Activated CD4-positive, alpha-beta T cell treated with anti-CD3 and anti-CD28 coated beads, Interleukin-2, amount 50 U/mL, for 48 hours (primary cell): ENCODE results near the gene SOX10.

Source experiments
- DNase-seq, 2 experiments: peaks; one replicate each; pipeline ENCODE4 v3.0.0-alpha.2; 2020

The SOX10 gene

DNA sequence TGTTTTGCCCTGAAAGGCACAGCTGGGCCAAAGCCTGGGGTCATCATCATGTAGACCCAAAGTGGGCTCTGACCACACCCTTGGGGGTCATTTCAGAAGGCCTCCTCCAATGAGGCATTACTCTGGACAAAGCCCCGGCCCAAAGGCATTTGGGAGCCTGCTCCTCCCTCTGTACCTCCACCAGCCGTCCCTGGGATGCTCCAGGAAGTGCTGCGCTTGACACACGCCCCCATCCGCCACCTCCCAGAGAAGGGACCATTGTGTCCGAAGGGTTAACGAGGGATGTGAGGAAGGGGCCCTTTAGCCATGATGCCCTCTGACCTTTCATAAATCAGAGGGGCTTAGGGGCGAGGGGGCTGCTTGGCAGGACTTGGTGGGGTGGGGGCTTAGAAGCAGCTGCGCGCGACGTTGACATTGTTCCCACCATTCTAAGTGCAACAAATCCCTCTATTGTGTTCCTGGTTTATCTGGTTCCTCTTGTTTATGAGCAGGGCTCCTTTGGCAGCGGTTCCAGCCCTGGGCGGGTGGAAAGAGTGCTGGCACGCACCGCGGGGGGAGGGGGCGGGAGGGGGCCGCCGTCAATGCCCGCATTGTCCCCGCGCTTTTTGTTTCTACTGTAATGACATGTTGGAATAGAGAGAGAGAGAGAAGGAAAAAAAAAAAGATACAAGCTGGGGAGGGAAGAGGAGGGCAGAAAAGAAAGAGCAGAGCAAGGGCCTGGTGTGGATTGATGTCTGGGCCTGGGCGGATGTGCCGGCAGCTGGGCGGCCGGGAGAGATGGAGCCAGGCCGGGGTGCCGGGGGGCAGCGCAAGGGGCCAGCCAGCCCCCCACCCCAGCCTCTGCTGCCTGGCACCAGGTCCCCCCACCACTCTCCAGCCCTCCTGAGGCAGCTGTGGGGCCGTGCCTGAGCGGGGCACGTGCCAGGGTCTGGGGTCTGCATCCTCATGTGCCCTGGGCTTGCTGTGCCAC, 32.1 kb upstream of the SOX10 start:
- DNase-seq = no peak

- DNase-seq = no peak
These were observed 29.7 kb upstream of the SOX10 start for GRCh38 chr22:38014083-38014482.

- no peak for DNase-seq
These were observed 28.3 kb upstream of the SOX10 start for GRCh38 chr22:38012604-38013072.

DNA sequence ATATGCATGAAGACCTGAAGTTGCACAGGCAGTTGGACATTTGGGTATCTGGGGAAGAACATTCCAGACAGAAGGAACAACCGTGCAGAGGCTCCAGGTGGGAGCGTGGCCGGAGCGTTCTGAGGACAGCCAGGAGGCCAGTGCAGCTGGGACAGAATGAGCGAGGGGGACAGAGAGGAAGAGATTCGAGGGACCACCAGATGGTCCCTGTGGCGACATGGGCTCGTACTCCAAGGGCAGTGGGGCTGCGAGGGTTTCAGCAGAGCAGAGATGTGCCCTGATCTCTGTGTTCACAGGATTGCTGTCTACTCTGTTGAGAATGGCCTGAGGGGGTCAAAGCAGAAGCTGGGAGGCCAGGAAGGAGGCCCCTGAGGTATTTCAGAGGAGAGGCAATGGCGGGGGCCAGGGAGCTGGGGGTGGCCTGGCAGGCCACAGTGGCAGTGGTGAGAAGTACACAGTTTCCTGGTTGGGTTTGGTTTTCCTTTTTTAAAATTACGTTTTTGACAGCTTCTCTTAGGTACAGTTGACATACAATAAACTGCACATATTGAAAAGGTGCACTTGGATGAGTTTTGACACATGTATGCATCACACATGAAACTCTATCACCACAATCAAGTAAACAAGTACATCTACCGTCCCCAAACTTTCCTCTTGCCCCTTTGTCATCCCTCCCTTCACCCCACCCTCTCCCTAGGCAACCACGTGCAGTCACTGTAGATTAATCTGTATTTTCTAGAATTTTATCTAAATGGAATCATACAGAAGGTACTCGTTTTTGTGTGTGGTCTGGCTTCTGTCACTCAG, 24.8 kb upstream of the SOX10 start:
- DNase-seq = no peak

DNA sequence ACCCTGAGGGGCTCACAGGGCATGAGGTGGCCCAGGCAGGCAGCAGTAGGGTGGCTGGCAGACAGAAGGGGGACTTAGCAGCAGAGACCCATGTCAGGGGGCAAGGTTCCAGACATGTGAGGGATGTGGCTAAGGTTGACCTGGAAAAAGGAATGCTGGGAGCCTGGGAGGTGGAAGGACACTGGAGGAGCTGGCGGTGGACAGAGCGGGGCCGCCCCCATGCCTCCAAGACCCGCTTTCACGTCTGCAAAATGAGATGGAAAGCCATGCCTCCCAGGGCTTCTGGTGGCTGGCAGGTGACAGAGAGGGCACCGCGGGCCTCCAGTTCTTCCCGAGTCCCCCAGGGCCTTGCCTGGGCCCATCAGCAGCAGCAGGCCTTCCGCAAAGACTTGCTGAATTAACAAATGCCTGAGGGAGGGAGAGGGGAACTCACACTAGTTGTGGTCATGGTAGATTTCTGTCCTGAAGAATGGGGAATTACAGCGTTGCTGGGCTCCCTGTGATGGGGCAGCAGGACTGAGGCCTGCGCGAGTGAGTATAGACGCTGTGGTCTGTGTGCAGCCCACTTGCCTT, 23.1 kb upstream of the SOX10 start:
- DNase-seq = no peak

- DNase-seq = no peak
These were observed 22.6 kb upstream of the SOX10 start for GRCh38 chr22:38006906-38007305.

- no peak for DNase-seq
These were observed 21.6 kb upstream of the SOX10 start for GRCh38 chr22:38005943-38006342.

GRCh38 chr22:37999640-38000272, 15.4 kb upstream of the SOX10 start:
- DNase-seq = no peak

DNA sequence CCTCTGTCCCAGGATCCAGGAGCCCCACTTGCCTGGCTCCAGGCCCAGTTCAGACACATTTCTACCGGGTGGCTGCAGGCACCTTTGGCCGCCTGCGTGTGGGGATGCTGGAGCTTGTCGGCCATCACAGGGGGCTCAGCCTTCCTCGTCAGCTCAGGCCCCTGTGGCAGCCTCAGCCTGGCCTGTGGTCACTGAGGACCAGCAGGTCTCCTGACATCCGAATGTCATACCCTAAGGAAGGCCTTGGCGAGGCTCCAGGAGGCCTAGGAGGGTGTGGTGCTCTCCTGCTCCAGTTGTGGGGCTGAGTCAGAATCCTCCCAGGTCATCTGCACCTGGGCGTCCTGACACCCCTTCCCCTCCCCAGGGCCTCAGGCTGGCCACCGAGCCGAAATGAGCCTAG, 14.9 kb upstream of the SOX10 start:
- DNase-seq = no peak

GRCh38 chr22:37998543-37998942, 14.2 kb upstream of the SOX10 start:
- no peak for DNase-seq

- no peak for DNase-seq
These were observed 12.3 kb upstream of the SOX10 start for GRCh38 chr22:37996515-37997246.

GRCh38 chr22:37996079-37996478, 11.7 kb upstream of the SOX10 start:
- no peak for DNase-seq

GRCh38 chr22:37995460-37995859, 11.1 kb upstream of the SOX10 start:
- no peak for DNase-seq

GRCh38 chr22:37994982-37995381, 10.6 kb upstream of the SOX10 start:
- no peak for DNase-seq

- no peak for DNase-seq
These were observed 9.7 kb upstream of the SOX10 start for GRCh38 chr22:37994049-37994448.

DNA sequence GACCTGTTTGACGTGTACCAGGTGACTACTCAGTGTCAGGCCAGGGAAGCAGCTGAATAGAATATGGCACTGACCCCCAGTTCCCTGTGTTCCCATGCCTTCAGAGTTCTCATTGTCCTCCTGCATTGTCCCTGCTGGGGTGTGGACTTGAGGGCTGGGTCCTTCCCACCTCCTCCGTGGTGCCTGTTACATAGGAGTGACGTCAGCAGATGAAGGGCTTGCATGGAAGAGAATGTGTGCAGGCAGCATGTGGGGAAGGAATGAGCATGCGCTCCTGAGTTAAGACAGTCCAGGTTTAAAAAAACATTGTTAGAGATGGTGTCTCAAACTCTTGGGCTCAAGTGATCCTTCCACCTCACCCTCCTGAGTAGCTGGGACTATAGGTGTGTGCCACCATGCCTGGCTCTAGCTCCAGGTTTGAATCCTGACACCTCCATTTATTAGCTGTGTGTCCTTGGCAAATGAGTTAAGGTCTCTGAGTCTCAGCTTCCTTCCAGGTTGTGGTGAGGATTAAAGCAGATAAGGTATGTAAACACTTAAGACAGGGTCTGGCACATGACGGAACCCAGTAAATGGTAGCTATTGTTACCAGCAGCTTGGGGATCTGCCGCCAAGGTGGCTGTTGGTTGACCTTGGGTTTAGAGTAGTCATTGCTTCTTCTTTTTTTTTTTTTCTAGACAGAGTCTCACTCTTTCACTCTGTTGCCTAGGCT, 7.5 kb upstream of the SOX10 start:
- DNase-seq = no peak

GRCh38 chr22:37990862-37991261, 6.5 kb upstream of the SOX10 start:
- DNase-seq = no peak

- DNase-seq = no peak
These were observed 5.9 kb upstream of the SOX10 start for GRCh38 chr22:37990301-37990700.

GRCh38 chr22:37989146-37990045, 5.0 kb upstream of the SOX10 start:
- no peak for DNase-seq

- no peak for DNase-seq
These were observed 2.0 kb upstream of the SOX10 start for GRCh38 chr22:37986371-37986770.
